MG63 (cell line): ENCODE results near the gene AURKA. TPM values are rescaled to one million over a fixed set of nuclear protein-coding genes. Genes with fewer than 3 reads are reported as not detected.

ENCODE experiments used
- DNase-seq: peaks from one replicate; pipeline ENCODE4 v3.0.0-alpha.2; 2020
- H3K27me3 ChIP-seq: fragments of 250-450 bp; sonication (Bioruptor Pico); 2 replicates; pipeline ENCODE4 v1.5.1; 2020; ENCODE audit warnings: mild to moderate bottlenecking, moderate library complexity
- H3K36me3 ChIP-seq: fragments of 250-450 bp; sonication (Bioruptor Pico); 2 replicates; pipeline ENCODE4 v1.5.1; 2020; ENCODE audit warnings: mild to moderate bottlenecking, moderate library complexity
- H3K4me3 ChIP-seq: fragments of 250-450 bp; sonication (Bioruptor Pico); 2 replicates; pipeline ENCODE4 v1.5.1; 2020; ENCODE audit warnings: mild to moderate bottlenecking, moderate library complexity
- H3K9me3 ChIP-seq: fragments of 250-450 bp; sonication (Bioruptor Pico); 2 replicates; pipeline ENCODE4 v1.5.1; 2020; ENCODE audit warnings: mild to moderate bottlenecking, moderate library complexity
- total RNA-seq: library from RNA; depleted of rRNA; stranded (reverse); fragments of >200 nt; shearing (Covaris generic); gene quantifications from 2 replicates; pipeline ENCODE4 v1.2.3, GENCODE V29; 2014; ENCODE audit warnings: low replicate concordance; rRNA removed

The AURKA gene
- total RNA-seq: 86.4 and 130 TPM in 2 replicates

- peak; percentile 100 for DNase-seq
- Histone ChIP-seq H3K36me3 (peaks cover 80% of the 10 kb centered on the region), H3K27me3 (no peaks in the 10 kb centered on the region), H3K9me3 (no peaks in the 10 kb centered on the region), H3K4me3 (peak within 1 kb of the TSS; percentile 78)
These were observed at the start of gene AURKA, which contains the start of gene CSTF1 for GRCh38 chr20:56392132-56392880. AURKA (minus strand) TSS chr20:56392215; CDS start chr20:56388197, 4,018 bp downstream. CSTF1 (plus strand) TSS chr20:56392645; CDS start chr20:56395553, 2,908 bp downstream.

- Histone ChIP-seq H3K9me3 (no peaks in the 10 kb centered on the region), H3K27me3 (no peaks in the 10 kb centered on the region), H3K36me3 (no peaks in the 10 kb centered on the region), H3K4me3 (no peak overlapping the region)
- DNase-seq: no peak
These were observed 48.5 kb upstream of the AURKA start for GRCh38 chr20:56440346-56441007.

GRCh38 chr20:56439771-56440291, 47.8 kb upstream of the AURKA start:
- peak; percentile 99 for DNase-seq
- H3K9me3 ChIP-seq: no peaks in the 10 kb centered on the region
- H3K36me3 ChIP-seq: no peaks in the 10 kb centered on the region
- no peaks in the 10 kb centered on the region for H3K27me3 ChIP-seq
- H3K4me3 ChIP-seq: no peak overlapping the region

GRCh38 chr20:56438284-56438683, 46.3 kb upstream of the AURKA start:
- no peaks in the 10 kb centered on the region for H3K9me3 ChIP-seq
- DNase-seq: no peak
- no peaks in the 10 kb centered on the region for H3K36me3 ChIP-seq
- no peak overlapping the region for H3K4me3 ChIP-seq
- no peaks in the 10 kb centered on the region for H3K27me3 ChIP-seq

- Histone ChIP-seq H3K27me3 (no peaks in the 10 kb centered on the region), H3K9me3 (no peaks in the 10 kb centered on the region), H3K36me3 (no peaks in the 10 kb centered on the region), H3K4me3 (no peak overlapping the region)
- DNase-seq: no peak
These were observed 45.4 kb upstream of the AURKA start for GRCh38 chr20:56437196-56437960.

- Histone ChIP-seq H3K36me3 (no peaks in the 10 kb centered on the region), H3K27me3 (no peaks in the 10 kb centered on the region), H3K4me3 (no peak overlapping the region), H3K9me3 (no peaks in the 10 kb centered on the region)
- DNase-seq: peak; percentile 74
These were observed 41.9 kb upstream of the AURKA start for GRCh38 chr20:56433880-56434255.

- H3K36me3 ChIP-seq: no peaks in the 10 kb centered on the region
- DNase-seq: peak; percentile 39
These were observed 41.3 kb upstream of the AURKA start for GRCh38 chr20:56433221-56433879.

GRCh38 chr20:56431471-56431870, 39.5 kb upstream of the AURKA start:
- no peaks in the 10 kb centered on the region for H3K27me3 ChIP-seq
- H3K36me3 ChIP-seq: peaks cover 2% of the 10 kb centered on the region; the same call in 1 of the 2 replicates
- no peak overlapping the region for H3K4me3 ChIP-seq
- no peak for DNase-seq
- no peaks in the 10 kb centered on the region for H3K9me3 ChIP-seq

More at GRCh38 chr20:56433221-56433879, 41.3 kb upstream of the AURKA start:
- no peak overlapping the region for H3K4me3 ChIP-seq
- no peaks in the 10 kb centered on the region for H3K27me3 ChIP-seq
- no peaks in the 10 kb centered on the region for H3K9me3 ChIP-seq

GRCh38 chr20:56430957-56431356, 38.9 kb upstream of the AURKA start:
- Histone ChIP-seq H3K36me3 (peaks cover 2% of the 10 kb centered on the region; the same call in 1 of the 2 replicates), H3K9me3 (no peaks in the 10 kb centered on the region), H3K4me3 (no peak overlapping the region), H3K27me3 (no peaks in the 10 kb centered on the region)
- DNase-seq: no peak

- DNase-seq: no peak
- Histone ChIP-seq H3K4me3 (no peak overlapping the region), H3K27me3 (no peaks in the 10 kb centered on the region), H3K9me3 (no peaks in the 10 kb centered on the region), H3K36me3 (peaks cover 2% of the 10 kb centered on the region; the same call in 1 of the 2 replicates)
These were observed 38.4 kb upstream of the AURKA start for GRCh38 chr20:56430461-56430860.

GRCh38 chr20:56429941-56430340, 37.9 kb upstream of the AURKA start:
- H3K27me3 ChIP-seq: no peaks in the 10 kb centered on the region
- H3K36me3 ChIP-seq: peaks cover 2% of the 10 kb centered on the region; the same call in 1 of the 2 replicates
- no peak overlapping the region for H3K4me3 ChIP-seq
- H3K9me3 ChIP-seq: no peaks in the 10 kb centered on the region
- no peak for DNase-seq

- peaks cover 2% of the 10 kb centered on the region; the same call in 1 of the 2 replicates for H3K36me3 ChIP-seq
- H3K4me3 ChIP-seq: no peak overlapping the region
- no peaks in the 10 kb centered on the region for H3K9me3 ChIP-seq
- DNase-seq: peak; percentile 74
- no peaks in the 10 kb centered on the region for H3K27me3 ChIP-seq
These were observed 37.5 kb upstream of the AURKA start for GRCh38 chr20:56429502-56429901.

- DNase-seq: no peak
- Histone ChIP-seq H3K36me3 (peaks cover 2% of the 10 kb centered on the region; the same call in 1 of the 2 replicates), H3K27me3 (no peaks in the 10 kb centered on the region), H3K4me3 (no peak overlapping the region), H3K9me3 (no peaks in the 10 kb centered on the region)
These were observed 36.9 kb upstream of the AURKA start for GRCh38 chr20:56428881-56429280.

- no peak for DNase-seq
- no peak overlapping the region for H3K4me3 ChIP-seq
- H3K9me3 ChIP-seq: no peaks in the 10 kb centered on the region
- peaks cover 2% of the 10 kb centered on the region; the same call in 1 of the 2 replicates for H3K36me3 ChIP-seq
- H3K27me3 ChIP-seq: no peaks in the 10 kb centered on the region
These were observed 36.4 kb upstream of the AURKA start for GRCh38 chr20:56428410-56428809.

GRCh38 chr20:56427797-56428196, 35.8 kb upstream of the AURKA start:
- Histone ChIP-seq H3K9me3 (no peaks in the 10 kb centered on the region), H3K27me3 (no peaks in the 10 kb centered on the region), H3K36me3 (peaks cover 2% of the 10 kb centered on the region; the same call in 1 of the 2 replicates), H3K4me3 (no peak overlapping the region)
- DNase-seq: no peak

- Histone ChIP-seq H3K36me3 (peaks cover 2% of the 10 kb centered on the region; the same call in 1 of the 2 replicates), H3K9me3 (no peaks in the 10 kb centered on the region), H3K27me3 (no peaks in the 10 kb centered on the region), H3K4me3 (no peak overlapping the region)
- DNase-seq: no peak
These were observed 34.9 kb upstream of the AURKA start for GRCh38 chr20:56426926-56427325.
